B cell (primary cell): ENCODE measurements around the gene SRSF10. TPM values are rescaled to one million over a fixed set of nuclear protein-coding genes. Genes with fewer than 3 reads are reported as not detected.

ENCODE experiments used
- ATAC-seq: fragments of 200-7000 bp; cut with Tn5 transposase; one replicate; pipeline ENCODE4 v1.10.0; 2021; ENCODE audit warnings: low read depth, mild to moderate bottlenecking, moderate number of reproducible peaks, moderate library complexity
- CTCF ChIA-PET: fragments of 350-600 bp; sonication (Branson Sonifier 250); formaldehyde crosslinking; loops from one replicate; lab custom pipeline; 2021; ENCODE audit warnings: antibody characterized with exemption, inconsistent platforms; lab: Charles Lee
- POLR2A ChIA-PET: fragments of 350-600 bp; sonication (Branson Sonifier 250); formaldehyde crosslinking; loops from one replicate; lab custom pipeline; 2021; ENCODE audit warnings: antibody characterized with exemption; lab: Charles Lee
- DNase-seq: peaks from one replicate; pipeline ENCODE4 v3.0.0; 2013
- H2AFZ ChIP-seq: 2 replicates; pipeline ENCODE4 v1.6.1; 2012; ENCODE audit warnings: mild to moderate bottlenecking, low read depth, low read length; ENCODE audit not compliant: insufficient read depth, poor library complexity, severe bottlenecking
- H3K27ac ChIP-seq, 2 donors: 1 replicate in 1 of 2; 2 replicates in 1 of 2; pipeline ENCODE4 v1.5.1; 2012 to 2013; ENCODE audit warnings: low read length in 2 of 2, mild to moderate bottlenecking in 2 of 2, moderate library complexity in 1 of 2
- H3K27me3 ChIP-seq, 4 experiments: fragments of 200-600 bp in 1 of 4; sonication (generic) in 1 of 4; replicated peaks in 1 of 4; 1 replicate in 2 of 4; 2 replicates in 2 of 4; pipeline versions ENCODE4 v1.6.1 to v1.7.0; 2013 to 2016; ENCODE audit warnings: low read length in 3 of 4, mild to moderate bottlenecking in 2 of 4, mixed read lengths in 1 of 4, moderate library complexity in 1 of 4; ENCODE audit not compliant: insufficient read depth in 4 of 4, control insufficient read depth in 3 of 4; ENCODE audit errors: control extremely low read depth in 1 of 4
- H3K36me3 ChIP-seq, 2 experiments: replicated peaks in 1 of 2; 1 replicate in 1 of 2; 2 replicates in 1 of 2; pipeline versions ENCODE4 v1.6.1 to v1.7.1; 2013; ENCODE audit warnings: low read length in 1 of 2; ENCODE audit not compliant: insufficient read depth in 2 of 2, control insufficient read depth in 1 of 2; ENCODE audit errors: control extremely low read depth in 1 of 2, extremely low read depth in 1 of 2
- H3K4me1 ChIP-seq, 2 donors: fragments of 200-600 bp in 1 of 2; sonication (generic) in 1 of 2; 1 replicate in 1 of 2; 2 replicates in 1 of 2; pipeline versions ENCODE4 v1.5.1 to v1.6.1; 2013 to 2017; ENCODE audit warnings: low read length in 2 of 2; ENCODE audit not compliant: control insufficient read depth in 2 of 2, insufficient read depth in 2 of 2
- H3K4me2 ChIP-seq: replicated peaks from 2 replicates; pipeline ENCODE3; 2012; ENCODE audit warnings: mild to moderate bottlenecking, low read depth, low read length; ENCODE audit not compliant: poor library complexity, severe bottlenecking
- H3K4me3 ChIP-seq, 5 experiments: fragments of 200-600 bp in 1 of 5; sonication (generic) in 1 of 5; 1 replicate in 3 of 5; 2 replicates in 2 of 5; pipeline versions ENCODE4 v1.5.1 to v1.7.0; 2011 to 2016; ENCODE audit warnings: low read length in 4 of 5, mild to moderate bottlenecking in 4 of 5, low read depth in 2 of 5, control low read depth in 1 of 5, moderate library complexity in 1 of 5; ENCODE audit not compliant: insufficient read depth in 1 of 5; ENCODE audit errors: control extremely low read depth in 1 of 5, extremely low read depth in 1 of 5
- H3K79me2 ChIP-seq: fragments of 200-600 bp; sonication (generic); one replicate; pipeline ENCODE4 v1.6.0; 2016; ENCODE audit warnings: low read length; ENCODE audit not compliant: control insufficient read depth, insufficient read depth
- H3K9ac ChIP-seq: fragments of 200-600 bp; sonication (generic); 2 replicates; pipeline ENCODE4 v1.6.1; 2017; ENCODE audit warnings: mild to moderate bottlenecking, low read length, moderate library complexity
- H3K9me3 ChIP-seq, 3 donors: one replicate each; pipeline versions ENCODE4 v1.6.1 to v1.7.1; 2013; ENCODE audit warnings: low read length in 2 of 3; ENCODE audit not compliant: control insufficient read depth in 2 of 3, insufficient read depth in 1 of 3; ENCODE audit errors: control extremely low read depth in 1 of 3
- H4K20me1 ChIP-seq: 2 replicates; pipeline ENCODE4 v1.6.0; 2012; ENCODE audit warnings: mild to moderate bottlenecking, low read length; ENCODE audit not compliant: insufficient read depth, control insufficient read depth, poor library complexity, severe bottlenecking
- H3K27ac Mint-ChIP-seq: one replicate; pipeline ENCODE4 v1.8.0; 2021; ENCODE audit warnings: mixed read lengths
- H3K27me3 Mint-ChIP-seq: one replicate; pipeline ENCODE4 v1.8.0; 2021; ENCODE audit warnings: mixed read lengths
- H3K4me1 Mint-ChIP-seq: one replicate; pipeline ENCODE4 v1.8.0; 2021; ENCODE audit warnings: mixed read lengths
- H3K4me3 Mint-ChIP-seq: one replicate; pipeline ENCODE4 v1.8.0; 2021; ENCODE audit warnings: mixed read lengths
- H3K9me3 Mint-ChIP-seq: one replicate; pipeline ENCODE4 v1.8.0; 2022; ENCODE audit warnings: mixed read lengths; ENCODE audit not compliant: insufficient read depth
- EZH2 ChIP-seq: IDR thresholded peaks from 2 replicates; pipeline ENCODE4 v1.6.1; 2012; ENCODE audit warnings: borderline replicate concordance, low read depth, mild to moderate bottlenecking, moderate library complexity, low read length; ENCODE audit not compliant: insufficient read depth, poor library complexity, severe bottlenecking
- WGBS: methylation state at CpG from one replicate; pipeline ENCODE4 v1.1.5; 2013; ENCODE audit warnings: missing lambda C conversion rate; ENCODE audit not compliant: insufficient coverage; 5-methylcytosine and 5-hydroxymethylcytosine counted together
- intact Hi-C: fragments of 100-400 bp; cut with micrococcal nuclease; formaldehyde crosslinking; loops from one replicate; pipeline ENCODE4 v1.10.0; 2022
- polyA plus RNA-seq: library from polyadenylated mRNA; depleted of rRNA; stranded (reverse); fragments of >200 nt; gene quantifications from 2 replicates; pipeline ENCODE4 v1.2.3, GENCODE V29; 2012
- total RNA-seq, 2 donors: library from RNA; stranded (reverse); fragments of 120-200 nt in 1 of 2; gene quantifications; 1 replicate in 1 of 2; 2 replicates in 1 of 2; pipeline versions ENCODE4 v1.2.3 to v1.2.4, GENCODE V29; 2013 to 2022
- TF ChIP-seq, protein P1 (sequence below): fragments of 200-600 bp; IDR thresholded peaks from one replicate; pipeline ENCODE4 v1.8.0; 2022; ENCODE audit warnings: antibody characterized with exemption, mild to moderate bottlenecking

Gene SRSF10
- total and polyA plus RNA-seq, 2 donors (not counting 1 experiment from before 2014, with no cell fraction given), result 98.6 to 213 TPM

- intact Hi-C loops, result loop anchor here (1.0 kb wide), 5 partner anchors 11 to 42 kb away; partner anchors contain the start of genes CNR2 and PNRC2
- ChIA-PET CTCF (interaction anchor here (0.8 to 6.3 kb wide), 15 partner anchors 11 to 159 kb away, joined by 3 to 55 read pairs (median 9); partner anchors contain the start of genes CNR2 and PNRC2), POLR2A (interaction anchor here (0.6 to 2.8 kb wide), 11 partner anchors 10 to 507 kb away, joined by 3 to 36 read pairs (median 8); partner anchors contain the start of genes CNR2, PNRC2 and TCEA3)
- TF ChIP-seq, protein P1, sequence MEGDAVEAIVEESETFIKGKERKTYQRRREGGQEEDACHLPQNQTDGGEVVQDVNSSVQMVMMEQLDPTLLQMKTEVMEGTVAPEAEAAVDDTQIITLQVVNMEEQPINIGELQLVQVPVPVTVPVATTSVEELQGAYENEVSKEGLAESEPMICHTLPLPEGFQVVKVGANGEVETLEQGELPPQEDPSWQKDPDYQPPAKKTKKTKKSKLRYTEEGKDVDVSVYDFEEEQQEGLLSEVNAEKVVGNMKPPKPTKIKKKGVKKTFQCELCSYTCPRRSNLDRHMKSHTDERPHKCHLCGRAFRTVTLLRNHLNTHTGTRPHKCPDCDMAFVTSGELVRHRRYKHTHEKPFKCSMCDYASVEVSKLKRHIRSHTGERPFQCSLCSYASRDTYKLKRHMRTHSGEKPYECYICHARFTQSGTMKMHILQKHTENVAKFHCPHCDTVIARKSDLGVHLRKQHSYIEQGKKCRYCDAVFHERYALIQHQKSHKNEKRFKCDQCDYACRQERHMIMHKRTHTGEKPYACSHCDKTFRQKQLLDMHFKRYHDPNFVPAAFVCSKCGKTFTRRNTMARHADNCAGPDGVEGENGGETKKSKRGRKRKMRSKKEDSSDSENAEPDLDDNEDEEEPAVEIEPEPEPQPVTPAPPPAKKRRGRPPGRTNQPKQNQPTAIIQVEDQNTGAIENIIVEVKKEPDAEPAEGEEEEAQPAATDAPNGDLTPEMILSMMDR, result no peak
- TF ChIP-seq EZH2, result no peak
- Histone ChIP-seq H3K36me3 (no peaks in the 10 kb centered on the region), H3K4me1 (peaks cover 22 to 37% of the 10 kb centered on the region in 2 donors), H3K4me3 (peak overlapping the region in 4 of 5 experiments; percentile 2 to 60 (median 28)), H2AFZ (peak overlapping the region; percentile 56), H3K79me2 (no peaks in the 10 kb centered on the region), H3K9me3 (no peaks in the 10 kb centered on the region), H3K27me3 (no peaks in the 10 kb centered on the region), H3K4me2 (peak overlapping the region; percentile 81), H3K9ac (peak overlapping the region; percentile 56), H4K20me1 (no peaks in the 10 kb centered on the region), H3K27ac (peak overlapping the region; percentile 46 to 76)
- H3K27me3 Mint-ChIP-seq, result no peaks in the 10 kb centered on the region
- H3K27ac Mint-ChIP-seq, result peak overlapping the region; percentile 98
- no peaks in the 10 kb centered on the region for H3K9me3 Mint-ChIP-seq
- no peak for DNase-seq
- ATAC-seq, result peak; percentile 59
- WGBS, result no CpG with 5 or more reads among the region's 1 CpG
- peaks cover 38% of the 10 kb centered on the region for H3K4me1 Mint-ChIP-seq
- H3K4me3 Mint-ChIP-seq, result peak overlapping the region; percentile 85
These were observed 48.6 kb downstream of the SRSF10 start for GRCh38 chr1:23931491-23931880.

GRCh38 chr1:23930861-23931490 lies 49.2 kb downstream of the SRSF10 start:
- no peak for TF ChIP-seq EZH2
- TF ChIP-seq, protein P1, result no peak
- Histone ChIP-seq H2AFZ (peak overlapping the region; percentile 56), H4K20me1 (no peaks in the 10 kb centered on the region), H3K27me3 (no peaks in the 10 kb centered on the region), H3K79me2 (no peaks in the 10 kb centered on the region), H3K4me3 (peak overlapping the region in 4 of 5 experiments; percentile 2 to 60 (median 28)), H3K4me1 (peaks cover 22 to 37% of the 10 kb centered on the region in 2 donors), H3K4me2 (peak overlapping the region; percentile 81), H3K9ac (peak overlapping the region; percentile 56), H3K36me3 (no peaks in the 10 kb centered on the region), H3K27ac (peak overlapping the region; percentile 46 to 76), H3K9me3 (no peaks in the 10 kb centered on the region)
- Mint-ChIP-seq H3K9me3 (no peaks in the 10 kb centered on the region), H3K27ac (peak overlapping the region; percentile 98), H3K4me1 (peaks cover 38% of the 10 kb centered on the region), H3K27me3 (no peaks in the 10 kb centered on the region), H3K4me3 (peak overlapping the region; percentile 85)
- DNase-seq (peak; percentile 65), ATAC-seq (peak; percentile 83)
- intact Hi-C loops, result loop anchor here (1.0 kb wide), 5 partner anchors 11 to 42 kb away; partner anchors contain the start of genes CNR2 and PNRC2
- WGBS, result 43% methylated on average over 5 of the region's 11 CpGs
- ChIA-PET POLR2A (interaction anchor here (0.6 to 2.8 kb wide), 10 partner anchors 11 to 49 kb away, joined by 3 to 36 read pairs (median 10); partner anchors contain the start of genes CNR2, PNRC2 and SRSF10), CTCF (interaction anchor here (0.6 to 6.3 kb wide), 15 partner anchors 11 to 159 kb away, joined by 3 to 55 read pairs (median 9); partner anchors contain the start of genes CNR2 and PNRC2)
